Stimulated activated CD4-positive, alpha-beta T cell treated with anti-CD3 and anti-CD28 coated beads, Interleukin-12 subunit alpha, Interleukin-12 subunit beta, amount 100 ng/mL, for 24 hours (primary cell): ENCODE results near the gene RNF223.
"Not testable (repeated sequence)": the region's sequence is repeated elsewhere in the genome, so short reads cannot be mapped to it uniquely, and the experiment has no call there.

Experiments used
- DNase-seq, 2 experiments: peaks; one replicate each; pipeline ENCODE4 v3.0.0-alpha.2; 2020; ENCODE audit warnings: low read depth in 2 of 2

Gene RNF223

DNA sequence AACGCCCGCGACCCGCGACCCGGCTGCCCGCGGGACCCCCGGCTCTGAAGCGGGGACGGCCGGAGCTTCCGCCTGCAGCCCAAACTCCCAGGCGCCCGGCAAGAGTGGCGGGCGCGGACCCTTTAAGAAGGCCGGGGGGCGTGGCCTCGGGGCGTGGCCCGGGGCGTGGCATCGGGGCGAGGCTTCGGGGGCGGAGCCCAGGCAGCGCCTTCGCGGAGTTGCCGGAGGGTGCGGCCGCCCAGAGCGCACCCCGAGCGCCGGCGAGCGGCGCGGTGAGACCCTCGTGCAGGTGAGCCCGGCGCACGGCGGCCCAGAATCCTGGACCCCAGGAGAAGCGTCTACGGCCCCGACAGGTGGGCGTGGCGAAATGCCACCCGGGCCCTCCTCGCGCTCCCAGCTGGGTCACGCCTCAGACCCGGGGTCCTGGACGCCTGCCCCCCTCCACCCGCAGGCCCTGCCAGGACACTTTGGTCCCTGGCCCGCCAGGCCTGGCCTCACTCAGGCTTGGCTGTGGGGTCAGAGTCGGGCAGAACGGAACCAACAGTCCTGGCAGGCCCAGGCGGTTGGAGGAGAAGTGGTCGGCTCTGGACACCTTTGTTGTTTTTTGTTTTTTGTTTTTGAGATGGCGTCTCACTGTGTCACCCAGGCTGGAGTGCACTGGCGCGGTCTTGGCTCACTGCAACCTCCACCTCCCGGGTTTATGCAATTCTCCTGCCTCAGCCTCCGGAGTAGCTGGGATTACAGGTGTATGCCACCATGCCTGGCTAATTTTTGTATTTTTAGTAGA lies 14.4 kb downstream of the RNF223 start:
- peak; percentile 80 to 92 for DNase-seq

GRCh38 chr1:1058921-1059493 lies 15.1 kb downstream of the RNF223 start:
- DNase-seq, result no peak

DNA sequence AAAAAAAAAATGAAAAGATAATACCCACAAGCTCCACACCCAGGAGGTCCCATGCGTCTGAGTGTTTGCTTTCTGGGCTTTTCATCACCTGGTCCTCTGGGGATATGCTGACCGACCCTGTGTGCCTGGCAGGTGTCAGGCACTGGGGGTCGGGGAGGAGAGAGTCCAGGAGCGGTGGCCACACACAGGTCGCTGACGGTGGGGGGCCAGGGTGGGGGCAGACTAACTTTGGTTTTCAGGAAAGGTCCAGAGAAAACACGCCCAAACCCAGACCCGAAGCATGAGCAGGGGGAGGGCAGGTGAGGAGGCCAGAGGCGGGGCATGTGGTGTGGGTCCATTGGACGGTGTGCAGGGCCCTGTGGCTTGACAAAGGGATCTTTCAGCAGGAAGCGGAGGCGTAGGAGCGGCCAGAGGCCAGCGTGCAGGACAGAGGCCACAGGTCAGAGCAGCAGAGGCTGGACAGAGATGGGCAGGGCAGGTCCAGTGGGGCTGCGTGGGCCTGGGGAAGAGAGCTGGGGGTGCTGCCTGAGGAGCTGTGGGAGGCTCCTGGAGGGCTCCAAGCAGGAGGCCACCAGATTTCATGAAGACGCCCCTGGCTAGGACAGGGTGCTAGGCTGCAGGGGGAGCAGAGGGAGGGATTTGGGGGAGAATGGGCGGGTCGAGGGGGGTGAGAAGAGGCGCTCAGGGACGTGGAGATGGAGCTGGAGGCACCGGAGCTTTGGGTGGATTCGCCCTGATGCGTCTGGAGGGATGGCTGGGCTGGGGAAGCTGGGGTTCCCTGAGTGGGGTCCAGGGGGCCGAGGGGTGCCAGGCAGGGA lies 15.8 kb downstream of the RNF223 start:
- DNase-seq, result no peak

DNA sequence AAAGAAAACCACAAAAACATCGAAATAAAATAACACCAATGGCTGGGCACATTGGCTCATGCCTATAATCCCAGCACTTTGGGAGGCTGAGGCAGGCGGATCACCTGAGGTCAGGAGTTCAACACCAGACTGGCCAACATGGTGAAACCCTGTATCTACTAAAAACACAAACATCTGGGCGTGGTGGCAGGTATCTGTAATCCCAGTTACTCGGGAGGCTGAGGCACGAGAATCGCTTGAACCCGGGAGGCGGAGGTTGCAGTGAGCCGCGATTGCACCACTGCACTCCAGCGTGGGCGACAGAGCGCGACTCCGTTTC lies 16.4 kb downstream of the RNF223 start:
- DNase-seq, result not testable (repeated sequence)

DNA sequence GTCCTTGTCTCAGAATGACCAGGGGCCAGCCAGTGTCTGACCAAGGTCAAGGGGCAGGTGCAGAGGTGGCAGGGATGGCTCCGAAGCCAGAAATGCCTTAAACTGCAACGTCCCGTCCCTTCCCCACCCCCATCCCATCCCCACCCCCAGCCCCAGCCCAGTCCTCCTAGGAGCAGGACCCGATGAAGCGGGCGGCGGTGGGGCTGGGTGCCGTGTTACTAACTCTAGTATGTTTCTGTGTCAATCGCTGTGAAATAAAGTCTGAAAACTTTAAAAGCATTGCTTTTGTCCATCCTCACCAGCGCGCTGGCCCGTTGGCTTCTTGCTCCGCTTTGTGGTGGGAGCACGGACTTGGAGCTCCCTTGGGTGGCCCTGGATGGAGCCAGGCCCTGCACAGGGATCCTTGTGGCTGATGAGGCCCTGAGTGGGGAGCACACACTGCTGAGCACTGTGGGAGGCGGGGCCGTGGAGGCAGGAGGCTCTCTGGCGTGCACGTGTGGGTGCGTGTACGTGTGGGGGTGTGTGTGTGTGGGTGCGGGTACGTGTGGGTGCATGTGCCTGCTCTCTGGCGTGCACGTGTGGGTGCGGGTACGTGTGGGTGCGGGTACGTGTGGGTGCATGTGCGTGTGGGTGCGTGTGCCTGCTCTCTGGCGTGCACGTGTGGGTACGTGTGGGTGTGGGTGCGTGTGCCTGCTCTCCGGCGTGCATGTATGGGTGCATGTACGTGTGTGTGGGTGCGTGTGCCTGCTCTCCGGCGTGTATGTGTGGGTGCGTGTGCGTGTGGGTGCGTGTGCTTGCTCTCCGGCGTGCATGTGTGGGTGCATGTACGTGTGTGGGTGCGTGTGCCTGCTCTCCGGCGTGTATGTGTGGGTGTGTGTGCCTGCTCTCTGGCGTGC lies 18.0 kb downstream of the RNF223 start:
- no peak for DNase-seq

GRCh38 chr1:1054971-1055370 lies 19.1 kb downstream of the RNF223 start:
- DNase-seq, result no peak

DNA sequence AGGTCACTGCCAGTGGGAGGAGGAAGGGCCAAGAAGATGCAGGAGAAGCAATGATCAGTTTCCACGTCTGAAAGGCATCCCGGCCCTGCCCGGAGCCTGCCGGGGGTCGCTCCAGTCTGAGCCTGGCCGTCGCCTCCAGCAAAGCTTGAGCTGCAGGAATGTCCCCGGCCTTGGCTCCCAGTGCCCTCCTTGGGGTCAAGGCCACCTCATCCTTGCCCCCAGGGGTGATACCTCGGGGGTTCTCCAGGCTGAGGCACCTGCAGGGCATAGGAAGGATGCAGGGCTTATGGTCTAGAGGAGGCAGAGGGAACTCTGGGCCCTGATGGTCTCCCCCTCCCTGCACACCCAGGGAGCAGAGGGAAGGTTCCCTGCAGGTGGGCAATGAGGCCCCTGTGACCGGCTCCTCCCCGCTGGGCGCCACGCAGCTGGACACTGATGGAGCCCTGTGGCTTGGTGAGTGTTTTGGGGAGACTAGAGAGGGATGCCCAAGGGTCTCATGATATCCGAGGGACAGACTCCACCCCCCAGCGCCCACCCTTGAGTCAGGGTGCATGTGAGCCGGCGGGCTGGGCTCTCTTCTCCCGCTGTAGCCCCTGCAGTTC lies 19.9 kb downstream of the RNF223 start:
- no peak for DNase-seq

GRCh38 chr1:1053682-1054081 lies 20.4 kb downstream of the RNF223 start:
- no peak for DNase-seq

DNA sequence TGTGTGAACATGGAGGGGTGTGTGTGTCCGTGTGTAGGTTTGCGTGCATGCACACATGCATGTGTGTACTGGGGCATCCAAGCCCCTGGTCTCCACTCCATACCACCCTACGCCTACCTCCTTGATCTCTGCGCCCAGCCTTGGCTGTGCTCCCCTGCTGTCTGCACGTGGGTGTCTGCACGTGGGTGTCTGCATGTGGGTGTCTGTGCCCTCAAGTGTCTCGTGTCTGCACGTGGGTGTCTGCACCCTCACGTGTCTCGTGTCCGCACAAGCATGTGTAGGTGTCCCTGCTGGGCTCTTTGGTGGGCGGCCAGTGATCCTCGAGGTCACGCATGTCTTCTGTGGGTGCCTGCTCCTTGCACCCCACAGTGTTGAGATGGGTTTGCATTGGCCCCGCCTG lies 21.1 kb downstream of the RNF223 start:
- DNase-seq, result no peak

DNA sequence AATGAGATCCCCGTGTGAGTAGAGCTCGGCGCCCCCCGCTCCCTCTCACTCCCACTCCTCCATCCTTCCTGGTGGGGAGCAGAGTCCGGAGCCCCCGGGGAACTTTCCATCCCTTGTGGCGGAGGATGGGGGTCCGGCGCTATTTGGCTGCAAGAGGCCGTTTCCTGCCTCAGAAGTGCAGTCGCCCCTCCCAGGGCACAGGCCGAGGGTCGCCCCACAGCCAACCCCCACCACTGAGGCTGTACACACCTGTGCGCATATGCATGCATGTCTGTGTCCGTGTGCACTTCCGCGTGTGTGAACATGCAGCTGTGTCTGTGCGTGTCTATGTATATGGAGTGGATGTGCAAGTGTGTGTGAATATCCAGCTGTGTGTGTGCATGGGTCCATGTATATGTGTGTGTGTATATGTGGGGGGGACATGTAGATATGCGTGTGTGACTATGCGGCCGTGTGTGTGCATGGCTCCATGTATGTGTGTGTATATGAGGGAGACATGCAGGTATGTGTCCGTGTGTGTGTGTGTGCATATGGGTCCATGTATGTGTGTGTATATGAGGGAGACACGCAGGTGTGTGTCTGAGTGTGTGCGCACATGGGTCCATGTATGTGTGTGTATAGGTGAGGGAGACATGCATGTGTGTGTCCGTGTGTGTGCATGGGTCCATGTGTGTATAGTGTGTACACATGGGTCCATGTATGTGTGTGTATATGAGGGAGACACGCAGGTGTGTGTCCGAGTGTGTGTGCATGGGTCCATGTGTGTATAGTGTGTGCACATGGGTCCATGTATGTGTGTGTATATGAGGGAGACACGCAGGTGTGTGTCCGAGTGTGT lies 21.9 kb downstream of the RNF223 start:
- no peak for DNase-seq

DNA sequence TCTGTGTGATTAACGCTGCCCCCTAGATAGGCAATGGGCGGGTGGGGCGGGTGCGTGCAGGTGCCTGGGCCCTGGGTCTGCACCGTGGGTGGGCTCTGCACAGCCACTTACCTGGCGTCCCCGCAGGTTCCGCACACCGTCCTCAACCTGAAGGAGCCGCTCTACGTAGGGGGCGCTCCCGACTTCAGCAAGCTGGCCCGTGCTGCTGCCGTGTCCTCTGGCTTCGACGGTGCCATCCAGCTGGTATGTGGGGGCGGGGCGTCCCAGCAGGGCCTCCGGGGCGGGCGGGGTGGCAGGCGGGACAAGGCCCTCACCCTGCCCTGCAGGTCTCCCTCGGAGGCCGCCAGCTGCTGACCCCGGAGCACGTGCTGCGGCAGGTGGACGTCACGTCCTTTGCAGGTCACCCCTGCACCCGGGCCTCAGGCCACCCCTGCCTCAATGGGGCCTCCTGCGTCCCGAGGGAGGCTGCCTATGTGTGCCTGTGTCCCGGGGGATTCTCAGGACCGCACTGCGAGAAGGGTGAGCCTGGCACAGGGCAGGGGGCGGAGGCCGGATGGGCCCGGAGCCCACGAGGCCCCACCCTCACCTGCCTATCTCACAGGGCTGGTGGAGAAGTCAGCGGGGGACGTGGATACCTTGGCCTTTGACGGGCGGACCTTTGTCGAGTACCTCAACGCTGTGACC lies 22.8 kb downstream of the RNF223 start:
- no peak for DNase-seq

DNA sequence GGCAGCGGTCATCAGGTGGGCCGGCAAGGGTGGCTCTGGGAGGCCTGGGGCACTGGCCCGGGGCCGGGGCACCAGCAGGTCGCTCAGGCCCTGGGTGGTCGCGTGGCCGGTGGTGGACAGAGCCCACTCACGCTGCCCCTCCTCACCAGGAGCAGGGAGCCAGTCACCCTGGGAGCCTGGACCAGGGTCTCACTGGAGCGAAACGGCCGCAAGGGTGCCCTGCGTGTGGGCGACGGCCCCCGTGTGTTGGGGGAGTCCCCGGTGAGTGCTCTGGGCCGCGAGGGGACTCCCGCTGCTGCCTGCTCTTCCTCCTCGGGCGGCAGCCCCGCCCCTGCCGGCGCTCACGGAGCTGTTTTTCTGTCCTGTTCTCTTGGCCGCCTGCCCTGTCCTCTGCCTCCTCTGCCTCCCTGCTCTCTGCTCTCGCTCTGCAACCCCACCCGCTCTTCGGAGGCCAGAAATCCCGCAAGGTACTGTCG lies 23.5 kb downstream of the RNF223 start:
- no peak for DNase-seq

GRCh38 chr1:1049318-1050165 lies 24.6 kb downstream of the RNF223 start:
- DNase-seq, result no peak

DNA sequence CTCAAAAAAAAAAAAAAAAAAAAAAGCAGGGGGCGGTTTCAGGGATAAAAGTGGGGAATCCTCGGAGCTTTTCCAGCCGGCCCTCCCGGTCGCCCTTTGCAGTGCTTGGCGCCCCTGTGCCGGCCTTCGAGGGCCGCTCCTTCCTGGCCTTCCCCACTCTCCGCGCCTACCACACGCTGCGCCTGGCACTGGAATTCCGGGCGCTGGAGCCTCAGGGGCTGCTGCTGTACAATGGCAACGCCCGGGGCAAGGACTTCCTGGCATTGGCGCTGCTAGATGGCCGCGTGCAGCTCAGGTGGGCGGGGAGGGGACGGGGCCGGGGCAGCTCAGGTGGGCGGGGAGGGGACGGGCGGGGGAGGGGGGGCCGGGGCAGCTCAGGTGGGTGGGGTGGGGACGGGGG lies 25.3 kb downstream of the RNF223 start:
- DNase-seq, result no peak

DNA sequence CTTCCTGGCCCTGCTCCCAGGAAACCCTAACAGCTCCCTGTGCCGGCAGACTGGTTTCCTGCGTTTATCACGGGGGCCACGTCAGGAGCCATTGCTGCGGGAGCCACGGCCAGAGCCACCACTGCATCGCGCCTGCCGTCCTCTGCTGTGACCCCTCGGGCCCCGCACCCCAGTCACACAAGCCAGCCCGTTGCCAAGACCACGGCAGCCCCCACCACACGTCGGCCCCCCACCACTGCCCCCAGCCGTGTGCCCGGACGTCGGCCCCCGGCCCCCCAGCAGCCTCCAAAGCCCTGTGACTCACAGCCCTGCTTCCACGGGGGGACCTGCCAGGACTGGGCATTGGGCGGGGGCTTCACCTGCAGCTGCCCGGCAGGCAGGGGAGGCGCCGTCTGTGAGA lies 26.1 kb downstream of the RNF223 start:
- DNase-seq, result no peak

- no peak for DNase-seq
Observed at GRCh38 chr1:1047407-1047806, 26.7 kb downstream of the RNF223 start.

DNA sequence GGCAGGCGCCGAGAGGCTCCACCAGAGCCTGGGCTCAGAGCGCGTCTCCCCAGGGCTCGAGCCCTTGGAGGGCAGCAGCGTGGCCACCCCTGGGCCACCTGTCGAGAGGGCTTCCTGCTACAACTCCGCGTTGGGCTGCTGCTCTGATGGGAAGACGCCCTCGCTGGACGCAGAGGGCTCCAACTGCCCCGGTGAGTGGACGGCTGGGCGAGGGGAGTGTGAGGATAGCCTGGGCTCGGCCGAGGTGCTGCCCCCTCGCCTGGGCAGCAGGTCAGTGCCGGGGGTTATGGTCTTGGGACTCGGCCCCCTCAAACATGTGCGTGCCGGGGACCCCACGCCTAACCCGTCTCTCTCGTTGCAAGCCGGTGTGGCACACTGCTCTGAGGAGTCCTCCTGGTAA lies 27.3 kb downstream of the RNF223 start:
- no peak for DNase-seq

- DNase-seq, result no peak
Observed at GRCh38 chr1:1046243-1046642, 27.9 kb downstream of the RNF223 start.

DNA sequence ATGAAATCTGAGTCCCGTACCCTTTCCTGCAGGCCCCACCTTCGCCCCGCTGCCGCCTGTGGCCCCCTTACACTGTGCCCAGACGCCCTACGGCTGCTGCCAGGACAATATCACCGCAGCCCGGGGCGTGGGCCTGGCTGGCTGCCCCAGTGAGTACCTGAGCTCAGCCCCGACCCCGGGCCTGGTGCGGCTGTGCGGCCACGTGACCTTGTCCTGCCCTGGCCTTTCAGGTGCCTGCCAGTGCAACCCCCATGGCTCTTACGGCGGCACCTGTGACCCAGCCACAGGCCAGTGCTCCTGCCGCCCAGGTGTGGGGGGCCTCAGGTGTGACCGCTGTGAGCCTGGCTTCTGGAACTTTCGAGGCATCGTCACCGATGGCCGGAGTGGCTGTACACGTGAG lies 29.0 kb downstream of the RNF223 start:
- DNase-seq, result no peak
